ENCODE data around the gene PPP6R1. TPM values are rescaled to one million over a fixed set of nuclear protein-coding genes. Genes with fewer than 3 reads are reported as not detected.
"Not testable (repeated sequence)": the region's sequence is repeated elsewhere in the genome, so short reads cannot be mapped to it uniquely, and the experiment has no call there.

Gene PPP6R1
- total RNA-seq, 1 donor from 2014 or later, result 39.8 TPM

- Histone ChIP-seq H3K9me3 (replicated peaks) (peaks cover 12% of the 10 kb centered on the region), H3K27me3 (ENCODE audit: low read depth) (no peaks in the 10 kb centered on the region), H3K36me3 (no peaks in the 10 kb centered on the region), H3K27ac (replicated peaks) (no peak overlapping the region), H3K4me1 (peaks cover 21% of the 10 kb centered on the region), H3K4me3 (no peak overlapping the region)
- intact Hi-C loops (cut with micrococcal nuclease), result no loop called here
- no peak for DNase-seq
- TF ChIP-seq, protein P1, sequence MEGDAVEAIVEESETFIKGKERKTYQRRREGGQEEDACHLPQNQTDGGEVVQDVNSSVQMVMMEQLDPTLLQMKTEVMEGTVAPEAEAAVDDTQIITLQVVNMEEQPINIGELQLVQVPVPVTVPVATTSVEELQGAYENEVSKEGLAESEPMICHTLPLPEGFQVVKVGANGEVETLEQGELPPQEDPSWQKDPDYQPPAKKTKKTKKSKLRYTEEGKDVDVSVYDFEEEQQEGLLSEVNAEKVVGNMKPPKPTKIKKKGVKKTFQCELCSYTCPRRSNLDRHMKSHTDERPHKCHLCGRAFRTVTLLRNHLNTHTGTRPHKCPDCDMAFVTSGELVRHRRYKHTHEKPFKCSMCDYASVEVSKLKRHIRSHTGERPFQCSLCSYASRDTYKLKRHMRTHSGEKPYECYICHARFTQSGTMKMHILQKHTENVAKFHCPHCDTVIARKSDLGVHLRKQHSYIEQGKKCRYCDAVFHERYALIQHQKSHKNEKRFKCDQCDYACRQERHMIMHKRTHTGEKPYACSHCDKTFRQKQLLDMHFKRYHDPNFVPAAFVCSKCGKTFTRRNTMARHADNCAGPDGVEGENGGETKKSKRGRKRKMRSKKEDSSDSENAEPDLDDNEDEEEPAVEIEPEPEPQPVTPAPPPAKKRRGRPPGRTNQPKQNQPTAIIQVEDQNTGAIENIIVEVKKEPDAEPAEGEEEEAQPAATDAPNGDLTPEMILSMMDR (IDR thresholded peaks at IDR 0.05; ENCODE audit: borderline replicate concordance), result no peak
Measured at GRCh38 chr19:55209693-55210472, 48.9 kb downstream of the PPP6R1 start.

DNA sequence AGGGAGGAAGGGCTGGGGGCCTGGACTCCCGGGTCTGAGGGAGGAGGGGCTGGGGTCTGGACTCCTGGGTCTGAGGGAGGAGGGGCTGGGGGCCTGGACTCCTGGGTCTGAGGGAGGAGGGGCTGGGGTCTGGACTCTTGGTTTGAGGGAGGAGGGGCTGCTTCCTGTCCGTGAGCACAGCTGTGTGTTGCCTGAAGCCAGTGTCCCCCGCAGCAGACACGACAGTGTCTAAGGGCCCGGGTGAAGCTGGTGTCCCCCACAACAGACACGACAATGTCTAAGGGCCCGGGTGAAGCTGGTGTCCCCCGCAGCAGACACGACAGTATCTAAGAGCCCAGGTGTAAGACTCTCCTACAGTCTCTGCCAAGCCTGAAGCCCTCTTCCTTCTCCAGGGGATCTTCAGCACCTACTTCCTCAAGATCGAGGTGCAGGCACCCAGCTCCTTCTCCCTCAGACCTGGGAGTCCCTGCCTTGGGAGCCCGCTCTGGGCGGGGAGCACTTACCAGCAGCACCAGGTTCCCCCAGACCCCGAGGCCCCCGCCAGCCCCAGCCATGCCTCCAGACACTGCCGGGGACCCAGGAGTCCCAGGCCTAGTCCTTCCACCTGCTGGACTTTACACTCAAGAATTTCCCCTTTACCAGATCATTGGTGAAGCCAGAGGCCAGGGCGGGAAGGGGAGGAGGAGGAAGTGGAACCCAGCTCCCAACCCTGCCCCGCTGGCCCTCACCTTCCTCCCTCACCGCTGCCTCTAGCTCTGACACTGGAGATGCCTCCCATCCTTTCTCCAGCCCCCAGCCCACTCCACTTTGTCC is 49.7 kb downstream of the PPP6R1 start, which contains the start of gene PTPRH:
PTPRH (minus strand) TSS at position 622 of the 813 bp plus-strand sequence; CDS start at position 554, 68 bp downstream.
- H3K9me3 ChIP-seq (replicated peaks), result peaks cover 12% of the 10 kb centered on the region
- intact Hi-C loops (cut with micrococcal nuclease), result no loop called here
- no peak within 1 kb of the TSS for H3K4me3 ChIP-seq
- H3K27ac ChIP-seq (replicated peaks), result no peak within 1 kb of the TSS
- no peaks in the 10 kb centered on the region for H3K27me3 ChIP-seq (ENCODE audit: low read depth)
- TF ChIP-seq, protein P1 (IDR thresholded peaks at IDR 0.05; ENCODE audit: borderline replicate concordance), result no peak
- H3K4me1 ChIP-seq, result peaks cover 21% of the 10 kb centered on the region
- no peak for DNase-seq
- H3K36me3 ChIP-seq, result no peaks in the 10 kb centered on the region

- peak overlapping the region; percentile 30 for H3K27ac ChIP-seq (replicated peaks)
Measured at GRCh38 chr19:55206664-55207500, 51.9 kb downstream of the PPP6R1 start.

DNA sequence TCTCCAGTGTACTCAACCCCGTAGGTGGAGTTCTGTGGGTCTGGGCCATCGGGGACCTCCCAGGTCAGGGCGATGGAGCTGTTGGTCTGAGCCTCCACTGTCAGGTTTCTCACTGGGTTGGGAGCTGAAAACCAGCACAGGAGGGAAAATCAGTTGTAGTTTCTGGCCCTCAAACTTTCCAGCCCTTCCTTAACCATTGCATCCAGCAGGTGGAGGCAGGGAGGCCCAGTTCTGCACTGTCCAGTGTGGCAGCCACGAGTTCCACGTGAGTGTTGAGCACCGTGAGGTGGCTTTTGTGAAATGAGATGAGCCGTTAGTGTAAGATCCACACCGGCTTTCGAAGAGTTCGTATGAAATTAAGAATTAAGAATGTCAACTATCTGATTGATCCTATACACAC is 56.6 kb downstream of the PPP6R1 start:
- H3K27ac ChIP-seq (replicated peaks); H3K36me3 ChIP-seq; H3K27me3 ChIP-seq (ENCODE audit: low read depth); H3K4me1 ChIP-seq; H3K4me3 ChIP-seq; H3K9me3 ChIP-seq (replicated peaks); intact Hi-C loops (cut with micrococcal nuclease); DNase-seq: not testable (repeated sequence)

More at GRCh38 chr19:55206664-55207500, 51.9 kb downstream of the PPP6R1 start:
- DNase-seq, result peak; percentile 75
- Histone ChIP-seq H3K27me3 (ENCODE audit: low read depth) (no peaks in the 10 kb centered on the region), H3K9me3 (replicated peaks) (no peaks in the 10 kb centered on the region), H3K4me3 (peak overlapping the region; percentile 51), H3K36me3 (no peaks in the 10 kb centered on the region), H3K4me1 (peaks cover 21% of the 10 kb centered on the region)
- TF ChIP-seq, protein P1 (IDR thresholded peaks at IDR 0.05; ENCODE audit: borderline replicate concordance), result no peak
- intact Hi-C loops (cut with micrococcal nuclease), result no loop called here

DNA sequence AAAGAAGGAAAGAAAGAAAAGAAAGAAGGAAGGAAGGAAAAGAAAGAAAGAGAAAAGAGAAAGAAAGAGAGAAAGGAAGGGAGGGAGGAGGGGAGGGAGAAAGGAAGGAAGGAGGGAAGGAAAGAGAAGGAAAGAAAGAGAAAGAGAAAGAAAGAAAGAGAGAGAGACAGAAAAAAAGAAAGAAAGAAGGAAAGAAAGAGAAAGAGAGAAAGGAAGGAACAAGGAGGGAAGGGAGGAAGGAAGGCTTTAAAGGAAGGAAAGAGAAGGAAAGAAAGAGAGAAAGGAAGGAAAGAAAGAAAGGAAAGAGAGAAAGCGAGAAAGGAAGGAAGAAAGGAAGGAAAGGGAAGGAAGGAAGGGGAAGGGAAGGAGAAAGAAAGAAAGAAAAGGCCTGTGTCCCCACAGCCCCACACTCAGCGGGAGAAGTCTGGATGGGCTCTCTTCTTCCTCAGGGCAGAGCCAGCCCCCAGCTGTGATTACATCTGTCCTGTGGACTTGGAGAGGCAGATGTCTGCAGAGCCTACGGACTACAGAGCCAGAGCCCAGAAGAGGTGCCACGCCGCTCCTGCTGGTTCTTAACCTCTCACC is 59.1 kb downstream of the PPP6R1 start:
- TF ChIP-seq, protein P1 (IDR thresholded peaks at IDR 0.05; ENCODE audit: borderline replicate concordance), result no peak
- Histone ChIP-seq H3K9me3 (replicated peaks) (no peaks in the 10 kb centered on the region), H3K27me3 (ENCODE audit: low read depth) (no peaks in the 10 kb centered on the region), H3K4me3 (no peak overlapping the region), H3K36me3 (no peaks in the 10 kb centered on the region), H3K27ac (replicated peaks) (no peak overlapping the region), H3K4me1 (no peaks in the 10 kb centered on the region)
- DNase-seq, result no peak
- intact Hi-C loops (cut with micrococcal nuclease), result no loop called here

Data from left ventricle myocardium inferior (tissue), 1 donor.